Cardiac septum (tissue), 1 donor: ENCODE data around the gene ZNF831. TPM values are rescaled to one million over a fixed set of nuclear protein-coding genes. Genes with fewer than 3 reads are reported as not detected.

Experiments used
- DNase-seq: peaks from one replicate; pipeline ENCODE4 v3.0.0-alpha.2; 2020; ENCODE audit warnings: low spot score
- intact Hi-C: fragments of 100-400 bp; cut with DNase I; formaldehyde crosslinking; loops from one replicate; pipeline ENCODE4 v1.14.0; 2022
- total RNA-seq: library from RNA; stranded (reverse); fragmentation: NEBNext Ultra II Directional; extraction: Animal tissue kit (Norgen Biotek cat#: 25700); gene quantifications from one replicate; pipeline ENCODE4 v1.2.1, GENCODE V29; 2021
- donor health status: DM: no; HTN: no; CAD: no.

The ZNF831 gene
- total RNA-seq, 1 donor from 2014 or later: 0.05 TPM

GRCh38 chr20:59175002-59175401 lies 11.4 kb downstream of the ZNF831 start:
- intact Hi-C loops: no loop called here
- DNase-seq: no peak

GRCh38 chr20:59175861-59176260 lies 12.2 kb downstream of the ZNF831 start:
- DNase-seq: no peak
- intact Hi-C loops: no loop called here

- no peak for DNase-seq
- intact Hi-C loops: no loop called here
These were observed 13.2 kb downstream of the ZNF831 start for GRCh38 chr20:59176812-59177211.

GRCh38 chr20:59177266-59178250 lies 13.9 kb downstream of the ZNF831 start:
- DNase-seq: no peak
- intact Hi-C loops: no loop called here

GRCh38 chr20:59178983-59179595 lies 15.5 kb downstream of the ZNF831 start:
- intact Hi-C loops: no loop called here
- DNase-seq: no peak

- no peak for DNase-seq
- intact Hi-C loops: no loop called here
These were observed 16.4 kb downstream of the ZNF831 start for GRCh38 chr20:59179988-59180387.

- DNase-seq: no peak
- intact Hi-C loops: no loop called here
These were observed 18.3 kb downstream of the ZNF831 start for GRCh38 chr20:59181936-59182335.

- intact Hi-C loops: no loop called here
- DNase-seq: no peak
These were observed 18.9 kb downstream of the ZNF831 start for GRCh38 chr20:59182401-59183044.

GRCh38 chr20:59183751-59184150 lies 20.1 kb downstream of the ZNF831 start:
- intact Hi-C loops: no loop called here
- DNase-seq: no peak

- intact Hi-C loops: no loop called here
- no peak for DNase-seq
These were observed 21.3 kb downstream of the ZNF831 start for GRCh38 chr20:59184880-59185447.

GRCh38 chr20:59185809-59186208 lies 22.2 kb downstream of the ZNF831 start:
- intact Hi-C loops: no loop called here
- no peak for DNase-seq

- no peak for DNase-seq
- intact Hi-C loops: no loop called here
These were observed 26.8 kb downstream of the ZNF831 start for GRCh38 chr20:59190466-59190865.

GRCh38 chr20:59191036-59191755 lies 27.6 kb downstream of the ZNF831 start:
- no peak for DNase-seq
- intact Hi-C loops: no loop called here

GRCh38 chr20:59191756-59192532 lies 28.3 kb downstream of the ZNF831 start:
- intact Hi-C loops: no loop called here
- DNase-seq: no peak

- DNase-seq: no peak
- intact Hi-C loops: no loop called here
These were observed 28.9 kb downstream of the ZNF831 start for GRCh38 chr20:59192533-59192896.

GRCh38 chr20:59193325-59193724 lies 29.7 kb downstream of the ZNF831 start:
- DNase-seq: no peak
- intact Hi-C loops: no loop called here

GRCh38 chr20:59194023-59194935 lies 30.7 kb downstream of the ZNF831 start:
- no peak for DNase-seq
- intact Hi-C loops: no loop called here
